Measurements from ENCODE around the gene ELN. TPM values are rescaled to one million over a fixed set of nuclear protein-coding genes. Genes with fewer than 3 reads are reported as not detected.

The ELN gene
- total RNA-seq, 4 donors from 2014 or later: 29.6 to 224 (median 108) TPM

DNA sequence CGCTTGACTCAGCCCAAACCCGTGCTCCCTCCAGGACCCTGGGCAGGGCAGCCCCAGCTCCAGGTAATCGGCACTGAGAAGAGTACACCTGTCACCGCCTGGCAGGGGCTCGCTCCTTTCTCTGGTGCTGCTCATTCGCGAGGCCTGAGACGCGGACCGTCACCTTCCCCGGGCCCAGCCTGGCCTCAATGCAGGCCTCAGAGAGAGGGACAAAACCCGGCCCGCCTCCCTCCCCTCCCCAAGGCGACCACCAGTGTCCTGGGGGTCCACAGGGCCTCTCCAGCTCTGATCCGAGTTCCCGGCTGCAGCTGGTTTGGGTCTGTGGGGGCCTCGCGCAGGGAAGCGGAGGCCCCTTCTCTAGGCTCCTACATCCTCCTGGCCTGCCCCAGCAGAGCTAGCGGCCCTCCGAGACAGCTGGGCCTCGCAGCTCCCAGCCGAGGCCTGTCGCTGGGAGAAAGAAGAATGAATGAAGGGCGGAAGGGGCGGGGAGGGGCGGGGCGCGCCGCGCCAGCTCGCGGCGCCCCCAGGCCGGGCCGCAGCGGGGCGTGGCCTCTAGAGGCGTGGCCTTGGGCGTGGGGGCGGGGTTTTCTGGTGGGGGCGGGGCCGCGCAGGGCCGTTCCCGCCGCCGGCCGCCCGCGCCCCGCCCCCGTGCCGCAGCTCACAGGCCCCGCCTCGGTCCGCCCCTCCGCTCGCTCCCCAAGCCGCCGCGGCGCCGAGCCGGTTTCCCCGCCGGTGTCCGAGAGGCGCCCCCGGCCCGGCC is 55.3 kb downstream of the ELN start, which contains the start of gene LIMK1:
Gene LIMK1, plus strand, starts transcription at position 688 of the 760 bp plus-strand sequence. CDS start 187 bp downstream, outside the sequence.
- TF ChIP-seq, protein P1, sequence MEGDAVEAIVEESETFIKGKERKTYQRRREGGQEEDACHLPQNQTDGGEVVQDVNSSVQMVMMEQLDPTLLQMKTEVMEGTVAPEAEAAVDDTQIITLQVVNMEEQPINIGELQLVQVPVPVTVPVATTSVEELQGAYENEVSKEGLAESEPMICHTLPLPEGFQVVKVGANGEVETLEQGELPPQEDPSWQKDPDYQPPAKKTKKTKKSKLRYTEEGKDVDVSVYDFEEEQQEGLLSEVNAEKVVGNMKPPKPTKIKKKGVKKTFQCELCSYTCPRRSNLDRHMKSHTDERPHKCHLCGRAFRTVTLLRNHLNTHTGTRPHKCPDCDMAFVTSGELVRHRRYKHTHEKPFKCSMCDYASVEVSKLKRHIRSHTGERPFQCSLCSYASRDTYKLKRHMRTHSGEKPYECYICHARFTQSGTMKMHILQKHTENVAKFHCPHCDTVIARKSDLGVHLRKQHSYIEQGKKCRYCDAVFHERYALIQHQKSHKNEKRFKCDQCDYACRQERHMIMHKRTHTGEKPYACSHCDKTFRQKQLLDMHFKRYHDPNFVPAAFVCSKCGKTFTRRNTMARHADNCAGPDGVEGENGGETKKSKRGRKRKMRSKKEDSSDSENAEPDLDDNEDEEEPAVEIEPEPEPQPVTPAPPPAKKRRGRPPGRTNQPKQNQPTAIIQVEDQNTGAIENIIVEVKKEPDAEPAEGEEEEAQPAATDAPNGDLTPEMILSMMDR (IDR thresholded peaks at IDR 0.05; ENCODE audit: low read depth): no peak

DNA sequence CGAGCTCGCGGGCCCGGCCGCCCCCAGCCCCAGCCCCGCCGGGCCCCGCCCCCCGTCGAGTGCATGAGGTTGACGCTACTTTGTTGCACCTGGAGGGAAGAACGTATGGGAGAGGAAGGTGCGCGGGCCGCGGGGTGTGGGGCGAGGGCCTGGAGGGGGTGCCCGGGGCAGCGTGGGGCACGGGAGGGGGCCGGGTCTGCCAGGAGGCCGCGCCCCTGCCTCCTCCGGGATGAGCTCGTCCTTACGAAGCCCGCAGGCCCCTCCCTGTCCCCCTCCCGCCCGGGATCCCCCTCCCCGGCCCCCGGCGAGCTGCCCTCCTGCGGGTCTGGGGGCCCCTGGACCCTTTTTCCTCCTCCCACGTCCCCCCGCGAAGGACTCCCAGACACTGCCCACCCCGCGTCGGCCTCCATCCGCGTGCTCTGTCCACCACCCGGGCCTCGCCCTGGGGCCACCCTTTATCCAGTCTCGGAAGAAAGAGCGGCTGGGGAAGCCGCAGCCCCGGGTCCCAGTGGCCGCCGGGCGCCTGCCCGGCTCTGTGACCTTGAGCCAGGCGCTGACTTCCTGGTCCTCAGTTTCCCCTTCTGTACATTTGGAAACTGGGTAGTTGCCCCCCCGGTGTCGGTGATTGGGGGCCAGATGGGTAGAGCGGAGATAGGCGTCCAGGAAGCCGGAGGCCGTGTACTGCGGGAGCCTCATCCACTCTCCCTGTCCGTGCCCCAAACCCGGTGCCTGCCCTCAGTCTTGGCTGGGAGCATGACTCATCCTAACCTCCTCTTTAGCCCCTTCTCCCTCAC is 56.2 kb downstream of the ELN start:
- TF ChIP-seq, protein P1 (IDR thresholded peaks at IDR 0.05; ENCODE audit: low read depth): no peak

DNA sequence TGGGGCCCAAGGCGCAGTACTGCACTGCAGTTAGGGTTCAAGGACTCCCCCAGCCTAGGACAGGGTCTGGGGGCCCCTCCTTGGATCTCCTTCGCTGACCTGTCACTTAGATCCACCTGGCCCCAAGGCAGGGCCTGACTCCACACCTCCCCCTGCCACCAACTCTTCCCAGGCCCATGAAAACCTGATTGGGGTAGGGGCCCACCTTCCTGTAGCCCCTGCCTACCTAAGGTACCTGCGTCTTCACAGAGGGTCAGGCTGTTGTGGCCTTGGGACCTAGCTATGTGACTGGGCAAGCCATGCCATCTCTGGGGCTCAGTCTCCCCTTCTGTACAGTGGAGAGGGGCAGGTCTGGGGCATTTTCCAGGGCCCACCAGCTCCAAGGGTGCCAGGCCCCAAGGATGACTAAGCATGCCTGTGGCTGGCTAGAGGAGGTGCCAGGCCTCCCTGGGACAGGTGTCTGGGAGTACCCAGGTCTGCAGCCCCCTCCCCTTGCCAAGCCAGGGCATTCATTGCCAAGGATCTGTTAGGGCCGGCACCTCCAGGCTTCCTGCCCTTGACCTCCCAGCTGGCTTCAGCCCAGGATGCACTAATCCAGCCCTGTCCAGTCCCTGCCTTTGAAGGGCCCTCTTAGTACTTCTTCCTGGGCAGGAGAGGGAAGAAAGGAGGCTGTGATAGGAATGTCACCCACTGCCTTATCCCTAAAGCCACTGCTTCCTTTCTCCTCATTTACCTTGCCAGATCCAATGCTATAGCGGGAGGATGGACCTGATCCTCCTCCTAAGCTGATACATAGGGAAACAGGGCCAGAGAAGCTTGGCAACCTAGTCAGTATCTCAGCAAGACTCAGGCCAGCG is 57.0 kb downstream of the ELN start:
- TF ChIP-seq, protein P1 (IDR thresholded peaks at IDR 0.05; ENCODE audit: low read depth): no peak

DNA sequence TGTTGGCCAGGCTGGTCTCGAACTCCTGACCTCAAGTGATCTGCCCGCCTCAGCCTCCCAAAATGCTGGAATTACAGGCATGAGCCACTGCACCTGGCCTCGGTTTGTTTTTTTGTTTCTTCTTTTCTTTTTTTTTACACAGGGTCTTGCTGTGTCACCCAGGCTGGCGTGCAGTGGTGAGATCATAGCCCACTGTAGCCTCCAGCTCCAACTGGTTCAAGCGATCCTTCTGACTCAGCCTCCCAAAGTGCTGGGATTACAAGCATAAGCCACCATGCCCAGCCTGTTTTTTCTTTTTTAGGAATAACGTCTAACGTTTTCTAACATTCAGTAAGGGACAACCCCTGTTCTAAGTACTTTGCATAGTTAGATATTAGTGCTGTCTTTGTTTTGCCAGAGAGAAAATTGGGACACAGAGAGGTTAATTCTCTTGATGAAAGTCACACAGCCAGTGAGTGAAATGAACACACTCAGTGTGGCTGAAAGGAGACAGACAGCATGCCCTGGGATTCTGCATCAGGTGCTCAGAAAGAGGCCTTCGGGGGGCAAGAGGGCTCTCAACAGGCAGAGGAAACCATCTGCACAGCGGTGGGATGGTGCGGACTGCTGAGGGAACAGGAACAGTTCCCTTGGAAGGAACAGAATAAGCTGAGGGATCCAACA is 59.9 kb downstream of the ELN start:
- TF ChIP-seq, protein P1 (IDR thresholded peaks at IDR 0.05; ENCODE audit: low read depth): no peak

DNA sequence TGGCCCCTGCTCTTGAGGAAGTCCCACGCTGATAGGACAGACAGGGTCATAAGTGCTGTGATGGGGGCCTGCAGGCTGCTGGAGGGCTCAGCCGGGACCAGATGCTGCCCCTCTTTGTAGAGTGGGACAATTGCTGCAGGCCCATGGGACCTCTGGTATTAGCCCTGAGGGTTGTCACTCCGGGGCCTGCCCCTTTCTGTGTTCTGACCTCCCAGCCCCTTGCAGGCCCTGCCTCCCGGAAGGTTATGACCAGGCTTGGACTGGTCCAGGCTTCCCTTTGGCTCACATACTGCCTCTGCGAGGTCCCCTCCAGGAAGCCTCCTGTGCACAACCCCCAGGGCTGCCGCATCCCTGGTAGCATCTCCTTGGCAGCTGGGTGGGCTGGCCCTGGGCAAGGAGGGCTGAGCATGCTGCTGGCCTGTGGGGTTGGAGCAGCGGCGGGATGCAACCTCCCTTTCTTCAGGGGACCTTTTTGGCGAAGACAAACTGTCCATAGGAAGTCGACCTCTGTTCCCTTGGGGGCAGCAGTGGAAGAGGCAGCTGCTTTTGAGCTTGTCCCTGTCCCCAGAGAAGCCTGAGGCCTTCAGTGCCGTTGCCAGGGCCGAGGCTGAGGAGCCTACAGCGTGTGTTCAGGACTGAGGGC is 64.5 kb downstream of the ELN start:
- TF ChIP-seq, protein P1 (IDR thresholded peaks at IDR 0.05; ENCODE audit: low read depth): no peak

DNA sequence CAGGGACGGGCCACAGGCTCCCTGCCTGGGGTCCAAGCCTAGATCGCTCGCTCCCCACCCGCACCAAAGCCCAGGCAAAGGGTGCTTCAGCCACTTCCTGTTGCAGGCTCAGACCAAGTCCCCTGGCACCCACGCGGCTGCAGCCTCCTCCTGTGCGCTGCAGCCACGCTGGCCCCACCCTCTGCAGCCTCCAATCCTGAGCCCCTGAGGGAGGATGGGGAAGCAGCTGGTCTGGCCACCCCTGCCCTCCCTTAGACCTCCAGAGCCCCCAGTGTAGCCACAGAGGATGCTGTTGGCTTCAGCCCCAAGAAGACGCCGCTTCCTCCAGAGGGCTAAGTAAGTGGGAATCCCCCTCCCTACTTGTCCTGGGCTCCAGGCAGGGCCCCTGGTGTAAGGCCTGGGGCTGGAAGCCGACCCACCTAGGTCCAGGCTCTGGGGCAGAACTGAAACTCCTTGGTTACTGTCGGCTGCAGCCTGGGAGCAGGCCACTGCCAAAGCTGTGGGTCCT is 65.0 kb downstream of the ELN start:
- TF ChIP-seq, protein P1 (IDR thresholded peaks at IDR 0.05; ENCODE audit: low read depth): no peak

All from subcutaneous adipose tissue (tissue), 4 donors.